HEK293 (cell line): ENCODE data around the gene MOCS3.

Source experiments
- CTCF ChIA-PET: fragments of 350-600 bp; formaldehyde crosslinking; extraction: SDS; loops from one replicate; lab custom pipeline; 2021; ENCODE audit warnings: antibody characterized with exemption; lab: Yijun Ruan, JAX
- POLR2A ChIA-PET: fragments of 300-600 bp; formaldehyde crosslinking; extraction: SDS; loops from one replicate; lab custom pipeline; 2020; ENCODE audit warnings: antibody characterized with exemption, inconsistent platforms; lab: Yijun Ruan, JAX
- H3K27ac ChIP-seq: fragments of 200-500 bp; sonication (Bioruptor generic); 2 replicates; pipeline ENCODE4 v1.5.1; 2014; ENCODE audit warnings: low read depth, low read length, control low read depth, inconsistent platforms; ENCODE audit errors: extremely low read depth
- H3K36me3 ChIP-seq, 2 experiments: fragments of 200-500 bp in 1 of 2; sonication (Bioruptor generic) in 1 of 2; 1 replicate in 1 of 2; 2 replicates in 1 of 2; pipeline ENCODE4 v1.5.1; 2014 to 2017; ENCODE audit warnings: inconsistent platforms in 2 of 2, low read length in 2 of 2; ENCODE audit not compliant: control insufficient read depth in 2 of 2, insufficient read depth in 1 of 2
- H3K4me1 ChIP-seq: fragments of 200-500 bp; sonication (Bioruptor generic); 2 replicates; pipeline ENCODE4 v1.5.1; 2014; ENCODE audit warnings: mild to moderate bottlenecking, low read length, inconsistent platforms; ENCODE audit not compliant: control insufficient read depth, insufficient read depth
- H3K4me3 ChIP-seq: 2 replicates; pipeline ENCODE4 v1.5.1; 2011; ENCODE audit warnings: low read depth, mild to moderate bottlenecking, control low read depth, low read length, moderate library complexity
- H3K9me3 ChIP-seq: fragments of 200-500 bp; sonication (Bioruptor generic); 2 replicates; pipeline ENCODE4 v1.5.1; 2014; ENCODE audit warnings: low read depth, low read length, inconsistent platforms; ENCODE audit not compliant: control insufficient read depth, insufficient read depth
- EGR2 ChIP-seq: fragments of 450-650 bp; formaldehyde crosslinking; IDR thresholded peaks from 2 replicates; pipeline ENCODE4 v1.5.1; 2016; ENCODE audit warnings: low read depth, missing biosample characterization, missing genetic modification characterization
- FEZF1 ChIP-seq: fragments of 450-650 bp; formaldehyde crosslinking; IDR thresholded peaks from 2 replicates; pipeline ENCODE4 v1.5.1; 2016; ENCODE audit warnings: missing biosample characterization, missing genetic modification characterization
- KLF1 ChIP-seq: fragments of 450-650 bp; formaldehyde crosslinking; IDR thresholded peaks from 2 replicates; pipeline ENCODE4 v1.5.1; 2016; ENCODE audit warnings: missing biosample characterization, missing genetic modification characterization
- TCF7L2 ChIP-seq: IDR thresholded peaks from 2 replicates; pipeline ENCODE4 v1.6.1; 2011; ENCODE audit warnings: low read depth, mild to moderate bottlenecking, inconsistent platforms, low read length, moderate library complexity, borderline replicate concordance
- ZBTB48 ChIP-seq: fragments of 450-650 bp; formaldehyde crosslinking; IDR thresholded peaks from 2 replicates; pipeline ENCODE4 v1.5.1; 2016; ENCODE audit warnings: missing biosample characterization, missing genetic modification characterization
- ZFP37 ChIP-seq: fragments of 450-650 bp; formaldehyde crosslinking; IDR thresholded peaks from 2 replicates; pipeline ENCODE4 v1.5.1; 2016; ENCODE audit warnings: missing biosample characterization, missing genetic modification characterization
- ZFP69B ChIP-seq: fragments of 450-650 bp; formaldehyde crosslinking; IDR thresholded peaks from 2 replicates; pipeline ENCODE4 v1.5.1; 2016; ENCODE audit warnings: missing biosample characterization, missing genetic modification characterization
- ZIC2 ChIP-seq: fragments of 450-650 bp; formaldehyde crosslinking; IDR thresholded peaks from 2 replicates; pipeline ENCODE4 v1.5.1; 2016; ENCODE audit warnings: missing biosample characterization, missing genetic modification characterization
- ZNF132 ChIP-seq: fragments of 450-650 bp; formaldehyde crosslinking; IDR thresholded peaks from 2 replicates; pipeline ENCODE4 v1.5.1; 2017; ENCODE audit warnings: missing biosample characterization, missing genetic modification characterization, borderline replicate concordance
- ZNF16 ChIP-seq: fragments of 450-650 bp; formaldehyde crosslinking; IDR thresholded peaks from 2 replicates; pipeline ENCODE4 v1.5.1; 2016; ENCODE audit warnings: low read depth, missing biosample characterization, missing genetic modification characterization
- ZNF175 ChIP-seq: fragments of 450-650 bp; formaldehyde crosslinking; IDR thresholded peaks from 2 replicates; pipeline ENCODE4 v1.5.1; 2016; ENCODE audit warnings: missing biosample characterization, missing genetic modification characterization
- ZNF510 ChIP-seq: fragments of 450-650 bp; formaldehyde crosslinking; IDR thresholded peaks from 2 replicates; pipeline ENCODE4 v1.5.1; 2018; ENCODE audit warnings: mild to moderate bottlenecking, missing genetic modification characterization, missing biosample characterization; ENCODE audit not compliant: insufficient replicate concordance
- ZNF624 ChIP-seq: fragments of 450-650 bp; formaldehyde crosslinking; IDR thresholded peaks from 2 replicates; pipeline ENCODE4 v1.5.1; 2017; ENCODE audit warnings: missing biosample characterization, missing genetic modification characterization
- ZNF660 ChIP-seq: fragments of 450-650 bp; IDR thresholded peaks from 2 replicates; pipeline ENCODE4 v1.5.1; 2018; ENCODE audit warnings: missing biosample characterization, mild to moderate bottlenecking, missing genetic modification characterization
- ZNF747 ChIP-seq: fragments of 450-650 bp; formaldehyde crosslinking; IDR thresholded peaks from 2 replicates; pipeline ENCODE4 v1.5.1; 2016; ENCODE audit warnings: missing biosample characterization, missing genetic modification characterization
- ZNF791 ChIP-seq: fragments of 450-650 bp; formaldehyde crosslinking; IDR thresholded peaks from 2 replicates; pipeline ENCODE4 v1.5.1; 2016; ENCODE audit warnings: missing biosample characterization, missing genetic modification characterization
- ZSCAN16 ChIP-seq: fragments of 450-650 bp; formaldehyde crosslinking; IDR thresholded peaks from 2 replicates; pipeline ENCODE4 v1.5.1; 2016; ENCODE audit warnings: missing biosample characterization, missing genetic modification characterization
- TF ChIP-seq, protein P1 (sequence below): fragments of 450-650 bp; formaldehyde crosslinking; IDR thresholded peaks from 2 replicates; pipeline ENCODE4 v1.5.1; 2017; ENCODE audit warnings: missing biosample characterization, missing genetic modification characterization
- TF ChIP-seq, protein P2 (sequence below): fragments of 450-650 bp; formaldehyde crosslinking; IDR thresholded peaks from 2 replicates; pipeline ENCODE4 v1.5.1; 2016; ENCODE audit warnings: missing biosample characterization, missing genetic modification characterization
- TF ChIP-seq, protein P3 (sequence below): fragments of 450-650 bp; formaldehyde crosslinking; IDR thresholded peaks from 2 replicates; pipeline ENCODE4 v1.5.1; 2016; ENCODE audit warnings: missing biosample characterization, missing genetic modification characterization
- TF ChIP-seq, protein P4 (sequence below): fragments of 450-650 bp; formaldehyde crosslinking; IDR thresholded peaks from 2 replicates; pipeline ENCODE4 v1.5.1; 2016; ENCODE audit warnings: missing biosample characterization, missing genetic modification characterization

Gene MOCS3

DNA sequence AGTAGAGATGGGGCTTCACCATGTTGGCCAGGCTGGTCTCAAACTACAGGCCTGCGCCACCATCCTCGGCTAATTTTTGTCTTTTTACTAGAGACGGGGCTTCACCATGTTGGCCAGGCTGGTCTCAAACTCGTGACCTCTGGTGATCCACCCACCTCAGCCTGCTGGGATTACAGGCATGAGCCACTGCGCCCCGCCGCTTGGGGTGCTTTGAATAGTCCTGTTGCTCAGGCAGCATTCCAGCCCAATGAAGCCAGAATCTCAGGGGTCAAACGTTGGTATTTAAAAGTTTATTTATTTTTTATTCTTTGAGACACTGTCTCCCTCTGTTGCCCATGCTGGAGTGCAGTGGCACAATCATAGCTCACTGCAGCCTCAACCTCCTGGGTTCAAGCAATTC lies 11.3 kb downstream of the MOCS3 start:
- Histone ChIP-seq H3K9me3 (no peaks in the 10 kb centered on the region), H3K4me1 (no peaks in the 10 kb centered on the region), H3K36me3 (no peaks in the 10 kb centered on the region), H3K4me3 (no peak overlapping the region), H3K27ac (no peak overlapping the region)
- POLR2A ChIA-PET = no interaction called here
- CTCF ChIA-PET = no interaction called here
- TF ChIP-seq, protein P1, sequence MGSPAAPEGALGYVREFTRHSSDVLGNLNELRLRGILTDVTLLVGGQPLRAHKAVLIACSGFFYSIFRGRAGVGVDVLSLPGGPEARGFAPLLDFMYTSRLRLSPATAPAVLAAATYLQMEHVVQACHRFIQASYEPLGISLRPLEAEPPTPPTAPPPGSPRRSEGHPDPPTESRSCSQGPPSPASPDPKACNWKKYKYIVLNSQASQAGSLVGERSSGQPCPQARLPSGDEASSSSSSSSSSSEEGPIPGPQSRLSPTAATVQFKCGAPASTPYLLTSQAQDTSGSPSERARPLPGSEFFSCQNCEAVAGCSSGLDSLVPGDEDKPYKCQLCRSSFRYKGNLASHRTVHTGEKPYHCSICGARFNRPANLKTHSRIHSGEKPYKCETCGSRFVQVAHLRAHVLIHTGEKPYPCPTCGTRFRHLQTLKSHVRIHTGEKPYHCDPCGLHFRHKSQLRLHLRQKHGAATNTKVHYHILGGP (tag by site-specific recombination) = no peak

DNA sequence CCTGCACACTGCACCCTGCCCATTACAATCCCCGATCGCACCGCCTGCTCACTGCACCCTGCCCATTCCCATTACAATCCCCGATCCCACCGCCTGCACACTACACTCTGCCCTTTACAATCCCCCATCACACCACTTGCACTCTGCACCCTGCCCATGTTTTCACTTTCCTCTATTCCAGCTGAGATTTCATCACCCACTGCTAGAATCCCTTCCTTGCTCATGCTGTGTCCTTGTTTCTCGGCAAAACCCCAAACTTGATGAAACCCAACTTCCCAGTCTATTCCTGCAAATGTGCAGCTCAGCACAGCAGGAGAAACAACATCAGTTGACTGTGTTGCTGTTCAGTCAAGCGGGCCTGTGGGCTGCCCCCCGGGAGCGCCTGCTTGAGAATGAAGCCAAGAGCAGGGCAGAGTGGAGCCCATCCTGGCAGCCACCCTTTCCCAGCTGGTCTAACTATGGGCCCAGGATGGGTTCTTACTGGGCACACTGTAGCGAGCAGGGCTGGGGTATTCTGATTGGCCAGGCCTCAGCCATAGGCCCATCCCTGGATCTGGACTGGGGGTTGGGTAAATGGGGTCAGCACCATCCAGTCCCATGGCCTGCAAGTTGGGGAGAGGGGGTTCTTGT lies 17.2 kb downstream of the MOCS3 start:
- CTCF ChIA-PET = interaction anchor here (1.6 kb wide), 1 partner anchor 181 kb away, joined by 3 read pairs; the partner anchor contains the start of gene BCAS4
- H3K9me3 ChIP-seq = no peaks in the 10 kb centered on the region
- no peak overlapping the region for H3K4me3 ChIP-seq
- no peak overlapping the region for H3K27ac ChIP-seq
- POLR2A ChIA-PET = no interaction called here
- H3K4me1 ChIP-seq = no peaks in the 10 kb centered on the region
- H3K36me3 ChIP-seq = no peaks in the 10 kb centered on the region
- no peak for TF ChIP-seq ZFP69B (tag by site-specific recombination)
- TF ChIP-seq ZIC2 (tag by site-specific recombination) = peak; percentile 66

DNA sequence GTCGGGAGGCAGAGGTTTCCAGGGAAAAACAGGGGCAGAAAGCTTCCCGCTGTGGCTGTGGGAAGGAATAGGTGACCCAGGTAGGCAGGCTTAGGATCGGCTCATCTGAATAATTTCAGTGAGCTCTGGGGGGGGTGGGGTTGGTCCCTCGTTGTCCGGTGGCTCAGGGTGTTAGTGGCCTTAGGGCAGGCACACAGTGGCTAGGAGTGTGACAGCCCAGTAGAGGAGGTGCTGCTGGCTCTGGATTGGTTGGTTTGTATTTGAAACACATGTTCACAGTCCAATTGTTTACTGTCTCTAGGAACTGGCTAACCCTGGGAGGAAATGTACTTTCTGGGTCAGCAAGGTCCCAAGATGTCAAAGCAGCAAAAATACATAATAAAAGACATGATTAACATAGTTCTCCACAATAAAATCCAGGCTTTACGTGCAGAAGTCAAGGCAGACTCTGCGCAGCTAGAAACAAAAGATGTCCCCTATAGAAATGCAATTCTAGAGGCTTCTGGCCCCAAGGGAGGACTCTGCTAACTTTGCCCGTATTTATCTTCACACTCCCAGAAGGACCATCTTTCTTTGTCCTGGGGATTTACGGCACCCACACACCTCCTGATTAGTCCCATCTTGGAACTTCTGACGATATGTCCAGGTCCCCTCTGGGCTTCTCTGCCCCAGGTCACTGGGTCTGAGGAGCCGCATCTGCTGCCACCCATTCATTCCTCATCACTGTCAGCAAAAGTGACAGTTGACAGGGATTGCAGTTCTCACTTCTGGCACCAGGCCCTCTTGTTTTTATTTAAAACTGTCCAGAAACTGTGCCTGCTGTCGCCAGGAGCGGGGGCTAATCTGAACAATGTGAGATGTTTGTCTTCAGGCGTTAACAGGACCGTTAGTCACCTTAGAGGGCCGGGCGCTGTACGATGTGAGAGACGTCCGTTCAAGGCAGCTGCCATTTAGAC lies 18.7 kb downstream of the MOCS3 start:
- Histone ChIP-seq H3K27ac (no peak overlapping the region), H3K4me3 (no peak overlapping the region), H3K36me3 (no peaks in the 10 kb centered on the region), H3K4me1 (no peaks in the 10 kb centered on the region), H3K9me3 (no peaks in the 10 kb centered on the region)
- ChIA-PET POLR2A (interaction anchor here (0.7 kb wide), 1 partner anchor 184 kb away, joined by 4 read pairs; no protein-coding TSS in a partner anchor), CTCF (interaction anchor here (0.7 kb wide), 2 partner anchors 9 to 236 kb away, joined by 3 to 4 read pairs; no protein-coding TSS in a partner anchor)
- no peak for TF ChIP-seq ZSCAN16 (tag by site-specific recombination)
- no peak for TF ChIP-seq TCF7L2
- TF ChIP-seq, protein P2, sequence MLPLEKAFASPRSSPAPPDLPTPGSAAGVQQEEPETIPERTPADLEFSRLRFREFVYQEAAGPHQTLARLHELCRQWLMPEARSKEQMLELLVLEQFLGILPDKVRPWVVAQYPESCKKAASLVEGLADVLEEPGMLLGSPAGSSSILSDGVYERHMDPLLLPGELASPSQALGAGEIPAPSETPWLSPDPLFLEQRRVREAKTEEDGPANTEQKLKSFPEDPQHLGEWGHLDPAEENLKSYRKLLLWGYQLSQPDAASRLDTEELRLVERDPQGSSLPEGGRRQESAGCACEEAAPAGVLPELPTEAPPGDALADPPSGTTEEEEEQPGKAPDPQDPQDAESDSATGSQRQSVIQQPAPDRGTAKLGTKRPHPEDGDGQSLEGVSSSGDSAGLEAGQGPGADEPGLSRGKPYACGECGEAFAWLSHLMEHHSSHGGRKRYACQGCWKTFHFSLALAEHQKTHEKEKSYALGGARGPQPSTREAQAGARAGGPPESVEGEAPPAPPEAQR (tag by site-specific recombination) = no peak
- no peak for TF ChIP-seq ZNF747 (tag by site-specific recombination)
- no peak for TF ChIP-seq ZFP37 (tag by site-specific recombination)
- no peak for TF ChIP-seq ZNF132 (tag by site-specific recombination)
- TF ChIP-seq ZNF16 = no peak
- TF ChIP-seq, protein P3, sequence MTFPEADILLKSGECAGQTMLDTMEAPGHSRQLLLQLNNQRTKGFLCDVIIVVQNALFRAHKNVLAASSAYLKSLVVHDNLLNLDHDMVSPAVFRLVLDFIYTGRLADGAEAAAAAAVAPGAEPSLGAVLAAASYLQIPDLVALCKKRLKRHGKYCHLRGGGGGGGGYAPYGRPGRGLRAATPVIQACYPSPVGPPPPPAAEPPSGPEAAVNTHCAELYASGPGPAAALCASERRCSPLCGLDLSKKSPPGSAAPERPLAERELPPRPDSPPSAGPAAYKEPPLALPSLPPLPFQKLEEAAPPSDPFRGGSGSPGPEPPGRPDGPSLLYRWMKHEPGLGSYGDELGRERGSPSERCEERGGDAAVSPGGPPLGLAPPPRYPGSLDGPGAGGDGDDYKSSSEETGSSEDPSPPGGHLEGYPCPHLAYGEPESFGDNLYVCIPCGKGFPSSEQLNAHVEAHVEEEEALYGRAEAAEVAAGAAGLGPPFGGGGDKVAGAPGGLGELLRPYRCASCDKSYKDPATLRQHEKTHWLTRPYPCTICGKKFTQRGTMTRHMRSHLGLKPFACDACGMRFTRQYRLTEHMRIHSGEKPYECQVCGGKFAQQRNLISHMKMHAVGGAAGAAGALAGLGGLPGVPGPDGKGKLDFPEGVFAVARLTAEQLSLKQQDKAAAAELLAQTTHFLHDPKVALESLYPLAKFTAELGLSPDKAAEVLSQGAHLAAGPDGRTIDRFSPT (tag by site-specific recombination) = no peak
- TF ChIP-seq ZNF510 (tag by site-specific recombination) = no peak
- no peak for TF ChIP-seq FEZF1 (tag by site-specific recombination)
- TF ChIP-seq ZBTB48 (tag by site-specific recombination) = no peak
- TF ChIP-seq ZNF660 (tag by site-specific recombination) = no peak
- TF ChIP-seq EGR2 (tag by site-specific recombination) = no peak
- no peak for TF ChIP-seq KLF1 (tag by site-specific recombination)
- TF ChIP-seq, protein P4, sequence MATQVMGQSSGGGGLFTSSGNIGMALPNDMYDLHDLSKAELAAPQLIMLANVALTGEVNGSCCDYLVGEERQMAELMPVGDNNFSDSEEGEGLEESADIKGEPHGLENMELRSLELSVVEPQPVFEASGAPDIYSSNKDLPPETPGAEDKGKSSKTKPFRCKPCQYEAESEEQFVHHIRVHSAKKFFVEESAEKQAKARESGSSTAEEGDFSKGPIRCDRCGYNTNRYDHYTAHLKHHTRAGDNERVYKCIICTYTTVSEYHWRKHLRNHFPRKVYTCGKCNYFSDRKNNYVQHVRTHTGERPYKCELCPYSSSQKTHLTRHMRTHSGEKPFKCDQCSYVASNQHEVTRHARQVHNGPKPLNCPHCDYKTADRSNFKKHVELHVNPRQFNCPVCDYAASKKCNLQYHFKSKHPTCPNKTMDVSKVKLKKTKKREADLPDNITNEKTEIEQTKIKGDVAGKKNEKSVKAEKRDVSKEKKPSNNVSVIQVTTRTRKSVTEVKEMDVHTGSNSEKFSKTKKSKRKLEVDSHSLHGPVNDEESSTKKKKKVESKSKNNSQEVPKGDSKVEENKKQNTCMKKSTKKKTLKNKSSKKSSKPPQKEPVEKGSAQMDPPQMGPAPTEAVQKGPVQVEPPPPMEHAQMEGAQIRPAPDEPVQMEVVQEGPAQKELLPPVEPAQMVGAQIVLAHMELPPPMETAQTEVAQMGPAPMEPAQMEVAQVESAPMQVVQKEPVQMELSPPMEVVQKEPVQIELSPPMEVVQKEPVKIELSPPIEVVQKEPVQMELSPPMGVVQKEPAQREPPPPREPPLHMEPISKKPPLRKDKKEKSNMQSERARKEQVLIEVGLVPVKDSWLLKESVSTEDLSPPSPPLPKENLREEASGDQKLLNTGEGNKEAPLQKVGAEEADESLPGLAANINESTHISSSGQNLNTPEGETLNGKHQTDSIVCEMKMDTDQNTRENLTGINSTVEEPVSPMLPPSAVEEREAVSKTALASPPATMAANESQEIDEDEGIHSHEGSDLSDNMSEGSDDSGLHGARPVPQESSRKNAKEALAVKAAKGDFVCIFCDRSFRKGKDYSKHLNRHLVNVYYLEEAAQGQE = no peak
- TF ChIP-seq ZNF791 = no peak
- TF ChIP-seq ZNF624 (tag by site-specific recombination) = no peak
- no peak for TF ChIP-seq ZNF175
